Heart left ventricle (tissue), 16 donors: ENCODE results near the gene MB. TPM values are rescaled to one million over a fixed set of nuclear protein-coding genes. Genes with fewer than 3 reads are reported as not detected.

Experiments used
- ATAC-seq, 4 donors: fragments of 200-7000 bp; cut with Tn5 transposase; one replicate each; pipeline ENCODE4 v1.9.1; 2020 to 2022; ENCODE audit warnings: moderate library complexity in 4 of 4, mild to moderate bottlenecking in 3 of 4, moderate number of reproducible peaks in 1 of 4
- DNase-seq, 5 donors: peaks; one replicate each; pipeline ENCODE4 v3.0.0-alpha.2; 2020
- H3K27ac ChIP-seq, 12 donors: fragments of 200-600 bp; sonication (generic) in 4 of 12; one replicate each; pipeline versions ENCODE4 v1.5.0 to v1.8.0; 2016 to 2022; ENCODE audit warnings: mild to moderate bottlenecking in 2 of 12
- H3K27me3 ChIP-seq, 9 donors: fragments of 200-600 bp; sonication (generic) in 2 of 9; one replicate each; pipeline versions ENCODE4 v1.5.1 to v1.8.0; 2016 to 2022; ENCODE audit warnings: mild to moderate bottlenecking in 3 of 9
- H3K36me3 ChIP-seq, 9 donors: fragments of 200-600 bp; sonication (generic) in 2 of 9; one replicate each; pipeline versions ENCODE4 v1.5.0 to v1.8.0; 2018 to 2022; ENCODE audit warnings: mild to moderate bottlenecking in 2 of 9
- H3K4me1 ChIP-seq, 12 donors: fragments of 200-600 bp; sonication (generic) in 4 of 12; one replicate each; pipeline versions ENCODE4 v1.5.0 to v1.8.0; 2016 to 2022; ENCODE audit warnings: mild to moderate bottlenecking in 3 of 12
- H3K4me3 ChIP-seq, 12 donors: fragments of 200-600 bp; sonication (generic) in 4 of 12; one replicate each; pipeline versions ENCODE4 v1.5.0 to v1.8.0; 2017 to 2022; ENCODE audit warnings: mild to moderate bottlenecking in 9 of 12, moderate library complexity in 4 of 12
- H3K9me3 ChIP-seq, 12 donors: fragments of 200-600 bp; sonication (generic) in 4 of 12; one replicate each; pipeline versions ENCODE4 v1.5.0 to v1.8.0; 2016 to 2022; ENCODE audit warnings: mild to moderate bottlenecking in 1 of 12
- POLR2A ChIP-seq, 2 donors: fragments of 450-650 bp; IDR thresholded peaks; one replicate each; pipeline ENCODE4 v1.6.1; 2017; ENCODE audit warnings: antibody characterized with exemption in 2 of 2, mild to moderate bottlenecking in 2 of 2, moderate library complexity in 2 of 2
- WGBS, 4 donors: extraction: QIAGEN DNeasy Blood & Tissue Kit in 2 of 4; methylation state at CpG; one replicate each; pipeline versions ENCODE4 v1.1.5 to v1.1.7; 2013 to 2018; 5-methylcytosine and 5-hydroxymethylcytosine counted together
- intact Hi-C, 10 donors: fragments of 100-400 bp; cut with DNase I; formaldehyde crosslinking; loops; one replicate each; pipeline versions ENCODE4 v1.11.1 to v1.14.2; 2022
- polyA plus RNA-seq, 2 donors: library from polyadenylated mRNA; stranded (reverse); fragments of 200-250 nt; gene quantifications; one replicate each; pipeline ENCODE4 v1.2.3, GENCODE V29; 2013
- total RNA-seq, 9 donors: library from RNA; depleted of rRNA in 2 of 9; stranded (reverse); fragments of >200 nt in 2 of 9; fragmentation: NEBNext Ultra II Directional in 3 of 9; extraction: Animal tissue kit (Norgen Biotek cat#: 25700) in 3 of 9; gene quantifications; one replicate each; pipeline versions ENCODE4 v1.1.0 to v1.2.4, GENCODE V29; 2016 to 2023
- TF ChIP-seq, protein P1 (sequence below), 12 donors: fragments of 200-600 bp; sonication (generic) in 4 of 12; IDR thresholded peaks; one replicate each; pipeline versions ENCODE4 v1.5.0 to v1.8.0; 2018 to 2022; ENCODE audit warnings: antibody characterized with exemption in 12 of 12, mild to moderate bottlenecking in 5 of 12
- donor health status: ischemic (EF 13 %, LVEDD 7.1; RV severe dilation, severe dysfunction).
- donor health status: healthy with polysubstance abuse.
- donor health status: DM: no; HTN: yes; CAD: no.
- donor health status: DM: no; HTN: no; CAD: no.
- donor health status: ischemic (EF 25% LVEDD 6.9; RV normal size, moderate dysfunction).
- donor health status: ischemic (EF 25% LVEDD 5.7; RV mildly dilated, moderate dysfunction).
- donor health status: healthy.
- donor health status: DM: yes; HTN: yes; CAD: no.
- donor health status: ischemic (EF 35%, LVEDD 5.7; RV mildly dilated, moderate dysfunction).
- donor health status: nonischemic (EF 11% LVEDD 7.7; RV severe dilation, severe dysfunction).
- donor health status: DM: yes; HTN: yes; CAD: no.
- donor health status: PGD.
- donor health status: ischemic (EF 29% LVEDD 5.4; RV normal size, mild dysfunction).
- donor health status: nonischemic (EF 23%, LVEDD 6.1; RV moderate dilation, normal function).

Gene MB
- total and polyA plus RNA-seq, 11 donors: 6,181 to 16,840 (median 13,341) TPM

DNA sequence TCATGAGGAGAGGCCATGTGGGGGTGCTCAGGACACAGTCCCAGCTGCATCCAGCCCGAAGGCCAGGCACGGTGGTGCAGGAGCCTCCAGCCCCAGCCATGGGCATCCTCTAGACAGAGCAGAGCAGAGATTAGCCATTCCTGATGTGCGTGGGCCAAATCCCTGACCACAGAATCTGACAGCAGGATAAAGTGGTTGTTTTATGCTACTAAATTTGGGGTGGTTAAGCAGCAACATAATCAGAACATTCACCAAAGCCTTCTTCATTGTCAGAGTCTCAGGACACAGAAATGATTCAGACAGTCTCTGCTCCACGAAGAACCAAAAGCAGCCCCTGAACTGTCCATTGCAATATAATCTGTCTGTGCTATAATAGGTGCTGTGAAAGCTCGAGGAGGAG lies 56.8 kb downstream of the MB start:
- peaks cover 0 to 3% (median 0%) of the 10 kb centered on the region in 9 donors for H3K27me3 ChIP-seq
- intact Hi-C loops: no loop called here
- 71 to 80% (median 75%) methylated on average over 5 of the region's 5 CpGs for WGBS, 4 donors
- no peaks in the 10 kb centered on the region for H3K9me3 ChIP-seq
- no peak overlapping the region for H3K27ac ChIP-seq
- no peak for TF ChIP-seq POLR2A (IDR thresholded peaks at IDR 0.05)
- TF ChIP-seq, protein P1, sequence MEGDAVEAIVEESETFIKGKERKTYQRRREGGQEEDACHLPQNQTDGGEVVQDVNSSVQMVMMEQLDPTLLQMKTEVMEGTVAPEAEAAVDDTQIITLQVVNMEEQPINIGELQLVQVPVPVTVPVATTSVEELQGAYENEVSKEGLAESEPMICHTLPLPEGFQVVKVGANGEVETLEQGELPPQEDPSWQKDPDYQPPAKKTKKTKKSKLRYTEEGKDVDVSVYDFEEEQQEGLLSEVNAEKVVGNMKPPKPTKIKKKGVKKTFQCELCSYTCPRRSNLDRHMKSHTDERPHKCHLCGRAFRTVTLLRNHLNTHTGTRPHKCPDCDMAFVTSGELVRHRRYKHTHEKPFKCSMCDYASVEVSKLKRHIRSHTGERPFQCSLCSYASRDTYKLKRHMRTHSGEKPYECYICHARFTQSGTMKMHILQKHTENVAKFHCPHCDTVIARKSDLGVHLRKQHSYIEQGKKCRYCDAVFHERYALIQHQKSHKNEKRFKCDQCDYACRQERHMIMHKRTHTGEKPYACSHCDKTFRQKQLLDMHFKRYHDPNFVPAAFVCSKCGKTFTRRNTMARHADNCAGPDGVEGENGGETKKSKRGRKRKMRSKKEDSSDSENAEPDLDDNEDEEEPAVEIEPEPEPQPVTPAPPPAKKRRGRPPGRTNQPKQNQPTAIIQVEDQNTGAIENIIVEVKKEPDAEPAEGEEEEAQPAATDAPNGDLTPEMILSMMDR (IDR thresholded peaks at IDR 0.05): no peak
- DNase-seq: no peak
- H3K4me3 ChIP-seq: no peak overlapping the region
- H3K36me3 ChIP-seq: no peaks in the 10 kb centered on the region
- peaks cover 0 to 25% (median 12%) of the 10 kb centered on the region in 12 donors for H3K4me1 ChIP-seq
- ATAC-seq: no peak

DNA sequence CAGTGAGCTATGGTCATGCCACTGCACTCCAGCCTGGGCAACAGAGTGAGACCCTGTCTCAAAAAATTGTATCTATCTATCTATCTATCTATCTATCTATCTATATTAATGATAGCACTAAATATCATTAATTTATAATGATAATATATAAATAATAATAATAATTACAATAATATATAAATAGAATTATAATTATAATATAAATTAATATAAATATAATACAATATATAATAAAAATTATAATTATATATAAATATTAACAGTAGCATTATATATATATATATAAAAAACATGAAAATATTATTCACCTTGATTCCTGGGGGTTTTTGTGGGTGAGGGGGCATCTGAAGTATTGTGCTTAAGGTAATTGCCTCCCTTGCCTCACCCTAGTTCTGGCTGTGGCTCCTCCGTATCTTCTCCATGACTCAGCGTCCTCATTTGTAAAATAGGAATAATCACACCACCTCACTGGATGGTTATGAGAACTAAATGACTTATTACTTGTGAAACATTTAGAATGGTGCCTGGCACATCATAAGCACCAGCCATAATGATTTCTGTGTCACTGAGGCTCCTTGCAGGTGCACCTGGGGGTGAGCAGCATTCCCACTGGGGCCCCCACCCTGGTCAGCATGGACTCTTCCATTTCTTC lies 57.6 kb downstream of the MB start:
- intact Hi-C loops: no loop called here
- WGBS, 4 donors: 87 to 91% (median 89%) methylated on average over 2 of the region's 2 CpGs

DNA sequence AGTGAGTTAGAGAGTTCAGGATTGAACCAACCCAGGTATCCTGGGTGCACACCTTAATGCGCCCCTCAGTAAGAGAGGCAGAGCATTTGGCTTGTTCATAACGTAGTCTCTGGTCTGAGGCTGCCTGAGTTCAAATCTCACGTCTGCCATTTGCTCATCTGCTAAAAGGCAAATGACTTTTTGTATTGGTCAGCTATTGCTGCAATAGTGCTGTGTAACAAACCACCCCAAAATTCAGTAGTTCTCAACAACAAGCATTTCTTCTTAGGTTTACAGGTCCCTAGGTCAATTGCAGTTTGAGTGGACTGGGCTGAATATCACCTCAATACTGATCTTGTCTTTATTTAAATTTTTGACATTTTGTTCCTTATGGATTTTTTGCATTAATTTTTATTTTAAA lies 58.4 kb downstream of the MB start:
- Histone ChIP-seq H3K4me3 (no peak overlapping the region), H3K36me3 (no peaks in the 10 kb centered on the region), H3K4me1 (peaks cover 0 to 10% (median 0%) of the 10 kb centered on the region in 12 donors), H3K9me3 (no peaks in the 10 kb centered on the region), H3K27me3 (peaks cover 0 to 3% (median 0%) of the 10 kb centered on the region in 9 donors), H3K27ac (no peak overlapping the region)
- DNase-seq (no peak), ATAC-seq (no peak)
- intact Hi-C loops: no loop called here
- TF ChIP-seq POLR2A (IDR thresholded peaks at IDR 0.05): no peak
- TF ChIP-seq, protein P1 (IDR thresholded peaks at IDR 0.05): no peak
- 61 to 93% (median 76%) methylated on average over 3 of the region's 3 CpGs for WGBS, 4 donors

More for the DNA sequence above, 57.6 kb downstream of the MB start:
- no peak for ATAC-seq
- Histone ChIP-seq H3K27ac (no peak overlapping the region), H3K36me3 (no peaks in the 10 kb centered on the region), H3K4me3 (no peak overlapping the region), H3K27me3 (peaks cover 0 to 3% (median 0%) of the 10 kb centered on the region in 9 donors), H3K4me1 (peaks cover 0 to 16% (median 3%) of the 10 kb centered on the region in 12 donors), H3K9me3 (no peaks in the 10 kb centered on the region)
- TF ChIP-seq, protein P1 (IDR thresholded peaks at IDR 0.05): no peak
- no peak for TF ChIP-seq POLR2A (IDR thresholded peaks at IDR 0.05)
- DNase-seq: no peak

DNA sequence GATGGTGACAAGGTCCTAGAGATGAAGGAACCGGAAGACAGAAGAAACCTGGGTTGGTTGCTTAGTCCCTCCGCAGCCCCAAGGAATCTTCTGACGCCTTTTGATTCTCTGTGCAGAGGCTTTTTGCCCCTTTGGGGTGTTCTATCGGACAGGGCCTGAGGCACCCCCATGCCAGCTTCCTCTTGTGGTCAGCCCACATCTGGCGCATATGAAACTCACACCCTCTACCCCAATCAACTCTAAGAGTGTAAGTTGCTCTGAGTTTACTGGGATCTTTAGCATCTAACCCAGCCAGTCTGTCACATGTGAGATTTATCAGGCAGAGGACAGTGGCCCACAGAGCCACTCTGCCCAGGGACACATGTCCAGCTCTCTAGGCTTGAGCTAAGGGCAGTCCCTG lies 59.1 kb downstream of the MB start:
- DNase-seq: no peak
- intact Hi-C loops: no loop called here
- no peak for ATAC-seq
- TF ChIP-seq, protein P1 (IDR thresholded peaks at IDR 0.05): no peak
- 82 to 93% (median 84%) methylated on average over 5 of the region's 5 CpGs for WGBS, 4 donors
- Histone ChIP-seq H3K36me3 (no peaks in the 10 kb centered on the region), H3K4me3 (no peak overlapping the region), H3K9me3 (no peaks in the 10 kb centered on the region), H3K4me1 (peaks cover 0 to 3% (median 0%) of the 10 kb centered on the region in 12 donors), H3K27me3 (peaks cover 0 to 3% (median 0%) of the 10 kb centered on the region in 9 donors), H3K27ac (no peak overlapping the region)

Other genes starting within 250 kb of the MB start
- gene HMOX1, start 236.2 kb downstream of the MB start, total RNA-seq: 100 to 1,000 TPM in 1 of 9 donors, 10 to 100 TPM in 2, 1 to 10 TPM in 6; 2.6 to 126 (median 5.2) TPM
- 1 to 10 TPM; 2.4 to 4.8 TPM for gene HMOX1, start 236.2 kb downstream of the MB start, polyA plus RNA-seq
- gene MCM5, start 217.2 kb downstream of the MB start, total RNA-seq: 10 to 100 TPM in 5 of 9 donors, 1 to 10 TPM in 4; 7.3 to 30.2 (median 12.3) TPM
- gene MCM5, start 217.2 kb downstream of the MB start, polyA plus RNA-seq: 10 to 100 TPM in 1 of 2 donors, 1 to 10 TPM in 1; 5.9 to 14.0 TPM
- 10 to 100 TPM in 1 of 9 donors, 1 to 10 TPM in 8; 1.4 to 10.5 (median 5.3) TPM for gene RASD2, start 76.5 kb downstream of the MB start, total RNA-seq
- 1 to 10 TPM; 3.7 to 4.8 TPM for gene RASD2, start 76.5 kb downstream of the MB start, polyA plus RNA-seq
- gene APOL6, start 31.1 kb upstream of the MB start, total RNA-seq: 10 to 100 TPM in 3 of 9 donors, 1 to 10 TPM in 6; 3.3 to 55.8 (median 7.3) TPM
- gene APOL6, start 31.1 kb upstream of the MB start, polyA plus RNA-seq: 1 to 10 TPM; 2.3 to 2.4 TPM
- not detected for gene APOL5, start 100.5 kb upstream of the MB start, total RNA-seq
- gene APOL5, start 100.5 kb upstream of the MB start, polyA plus RNA-seq: under 1 TPM; 0.07 to 0.11 TPM